Endothelial cell of umbilical vein (primary cell): ENCODE measurements around the gene STAT1. TPM values are rescaled to one million over a fixed set of nuclear protein-coding genes. Genes with fewer than 3 reads are reported as not detected.

Experiments
- BruUV-seq: library from RNA; stranded (reverse); fragments of 400-500 nt; replicated peaks from 2 replicates; lab custom pipeline; 2021; lab: Mats Ljungman, UMichigan
- CTCF ChIA-PET: fragments of 300-600, 350-600 bp; sonication (Branson Sonifier 250); formaldehyde crosslinking; loops from one replicate; lab custom pipeline; 2021; ENCODE audit warnings: antibody characterized with exemption, inconsistent platforms; lab: Charles Lee
- POLR2A ChIA-PET: fragments of 300-600, 350-600 bp; sonication (Branson Sonifier 250); formaldehyde crosslinking; loops from one replicate; lab custom pipeline; 2021; ENCODE audit warnings: antibody characterized with exemption, inconsistent platforms; lab: Charles Lee
- DNase-seq: peaks from one replicate; pipeline ENCODE4 v3.0.0-alpha.2; 2011; ENCODE audit warnings: low read depth, low spot score
- FAIRE-seq: peaks from 2 replicates; lab custom pipeline; 2011; peaks lifted over from hg19 to GRCh38; lab: Jason Lieb, UNC
- H2AFZ ChIP-seq: 2 replicates; pipeline ENCODE4 v1.6.0; 2012; ENCODE audit warnings: low read depth, low read length, control low read depth, inconsistent platforms
- H3K27ac ChIP-seq: 2 replicates; pipeline ENCODE4 v1.5.1; 2011; ENCODE audit warnings: low read depth, mild to moderate bottlenecking, control low read depth, low read length, moderate library complexity; ENCODE audit not compliant: insufficient read depth
- H3K27me3 ChIP-seq, 2 experiments: 2 replicates each; pipeline versions ENCODE4 v1.6.0 to v1.6.1; 2011; ENCODE audit warnings: low read length in 2 of 2, mixed read lengths in 1 of 2; ENCODE audit not compliant: control insufficient read depth in 2 of 2, insufficient read depth in 2 of 2
- H3K36me3 ChIP-seq, 2 experiments: 2 replicates in 1 of 2; 3 replicates in 1 of 2; pipeline ENCODE4 v1.5.1; 2011; ENCODE audit warnings: low read length in 2 of 2, mild to moderate bottlenecking in 1 of 2, moderate library complexity in 1 of 2; ENCODE audit not compliant: control insufficient read depth in 2 of 2, insufficient read depth in 2 of 2; ENCODE audit errors: extremely low read depth in 1 of 2
- H3K4me1 ChIP-seq: 3 replicates; pipeline ENCODE4 v1.5.1; 2011; ENCODE audit warnings: mild to moderate bottlenecking, low read length; ENCODE audit not compliant: control insufficient read depth, insufficient read depth; ENCODE audit errors: extremely low read depth
- H3K4me2 ChIP-seq: 2 replicates; pipeline ENCODE4 v1.6.1; 2011; ENCODE audit warnings: low read length, control low read depth, mixed read lengths; ENCODE audit not compliant: insufficient read depth
- H3K4me3 ChIP-seq, 3 experiments: fragments of 200-600 bp in 1 of 3; sonication (generic), shearing (Covaris generic) in 1 of 3; replicated peaks in 1 of 3; 2 replicates each; pipeline ENCODE4 v1.5.1; 2011 to 2016; ENCODE audit warnings: control low read depth in 3 of 3, low read length in 3 of 3, mild to moderate bottlenecking in 2 of 3, inconsistent platforms in 1 of 3, low read depth in 1 of 3, moderate library complexity in 1 of 3; ENCODE audit not compliant: insufficient read depth in 1 of 3
- H3K79me2 ChIP-seq: 2 replicates; pipeline ENCODE4 v1.6.0; 2012; ENCODE audit warnings: low read length, inconsistent platforms; ENCODE audit not compliant: control insufficient read depth, insufficient read depth
- H3K9ac ChIP-seq: replicated peaks from 2 replicates; pipeline ENCODE3; 2011; ENCODE audit warnings: low read length, control low read depth; ENCODE audit not compliant: insufficient read depth; ENCODE audit errors: extremely low read depth
- H3K9me1 ChIP-seq: replicated peaks from 3 replicates; pipeline ENCODE4 v1.6.0; 2011; ENCODE audit warnings: mild to moderate bottlenecking, low read length; ENCODE audit not compliant: control insufficient read depth, insufficient read depth; ENCODE audit errors: extremely low read depth
- H3K9me3 ChIP-seq: replicated peaks from 2 replicates; pipeline ENCODE4 v1.5.1; 2012; ENCODE audit warnings: low read length, inconsistent platforms; ENCODE audit not compliant: control insufficient read depth, insufficient read depth
- H4K20me1 ChIP-seq: replicated peaks from 2 replicates; pipeline ENCODE3; 2011; ENCODE audit warnings: mild to moderate bottlenecking, low read length; ENCODE audit not compliant: control insufficient read depth, insufficient read depth; ENCODE audit errors: extremely low read depth
- EZH2 ChIP-seq: IDR thresholded peaks from 2 replicates; pipeline ENCODE4 v1.6.1; 2012; ENCODE audit warnings: borderline replicate concordance, low read depth, mild to moderate bottlenecking, moderate library complexity, low read length, inconsistent platforms; ENCODE audit not compliant: severe bottlenecking
- FOS ChIP-seq: IDR thresholded peaks from 2 replicates; pipeline ENCODE4 v1.6.1; 2011; ENCODE audit warnings: mild to moderate bottlenecking, low read length, moderate library complexity, borderline replicate concordance; ENCODE audit not compliant: insufficient read depth
- GATA2 ChIP-seq: IDR thresholded peaks from 2 replicates; pipeline ENCODE4 v1.7.0; 2011; ENCODE audit warnings: low read depth, mild to moderate bottlenecking, moderate library complexity, mixed read lengths, low read length; ENCODE audit not compliant: insufficient read length, insufficient read depth
- JUN ChIP-seq: IDR thresholded peaks from 2 replicates; pipeline ENCODE4 v1.6.1; 2011; ENCODE audit warnings: borderline replicate concordance, low read depth; ENCODE audit not compliant: insufficient read length, insufficient read depth
- MYC ChIP-seq: IDR thresholded peaks from one replicate; pipeline ENCODE4 v1.6.1; 2011; ENCODE audit warnings: mild to moderate bottlenecking, low read depth, low read length
- POLR2A ChIP-seq: IDR thresholded peaks from 2 replicates; pipeline ENCODE4 v1.6.1; 2012; ENCODE audit warnings: low read depth, mild to moderate bottlenecking, control low read depth, low read length
- POLR2AphosphoS5 ChIP-seq: IDR thresholded peaks from 2 replicates; pipeline ENCODE4 v1.6.1; 2012; ENCODE audit warnings: low read depth, mild to moderate bottlenecking, control low read depth, low read length, moderate library complexity; ENCODE audit not compliant: insufficient read depth
- dilution Hi-C: fragments of 300-500 bp; cut with MboI; formaldehyde crosslinking; loops from one replicate; pipeline ENCODE4 v1.15.0; 2019; ENCODE audit warnings: low sequenced_read_pairs; ENCODE audit not compliant: extremely low pct_ligation_motif_present
- intact Hi-C: fragments of 100-400 bp; cut with micrococcal nuclease; formaldehyde crosslinking; loops from one replicate; pipeline ENCODE4 v1.10.0; 2022
- polyA plus RNA-seq, 4 experiments: library from polyadenylated mRNA; depleted of rRNA in 3 of 4; stranded (reverse) in 3 of 4; unstranded in 1 of 4; fragments of >200 nt; gene quantifications; 2 replicates each; pipeline versions ENCODE4 v1.2.1 to v1.2.3, GENCODE V29; 2011 to 2012; ENCODE audit warnings: missing spikeins in 1 of 4
- total RNA-seq: library from RNA; stranded (reverse); gene quantifications from 2 replicates; pipeline ENCODE4 v1.2.3, GENCODE V29; 2021
- TF ChIP-seq, protein P1 (sequence below): IDR thresholded peaks from 2 replicates; pipeline ENCODE4 v1.6.1; 2011; ENCODE audit not compliant: insufficient read depth, insufficient read length
- TF ChIP-seq, protein P2 (sequence below), 2 donors: IDR thresholded peaks; 1 replicate in 1 of 2; 2 replicates in 1 of 2; pipeline ENCODE4 v1.5.1; 2011; ENCODE audit warnings: low read length in 2 of 2, mild to moderate bottlenecking in 2 of 2, moderate library complexity in 2 of 2, control low read depth in 1 of 2, inconsistent platforms in 1 of 2, low read depth in 1 of 2; ENCODE audit not compliant: insufficient read depth in 1 of 2; ENCODE audit errors: extremely low read depth in 1 of 2

Gene STAT1
- total and polyA plus RNA-seq, 2 donors (not counting 3 experiments of a cell fraction or from before 2014, with no cell fraction given), result 64.2 to 67.6 TPM

DNA sequence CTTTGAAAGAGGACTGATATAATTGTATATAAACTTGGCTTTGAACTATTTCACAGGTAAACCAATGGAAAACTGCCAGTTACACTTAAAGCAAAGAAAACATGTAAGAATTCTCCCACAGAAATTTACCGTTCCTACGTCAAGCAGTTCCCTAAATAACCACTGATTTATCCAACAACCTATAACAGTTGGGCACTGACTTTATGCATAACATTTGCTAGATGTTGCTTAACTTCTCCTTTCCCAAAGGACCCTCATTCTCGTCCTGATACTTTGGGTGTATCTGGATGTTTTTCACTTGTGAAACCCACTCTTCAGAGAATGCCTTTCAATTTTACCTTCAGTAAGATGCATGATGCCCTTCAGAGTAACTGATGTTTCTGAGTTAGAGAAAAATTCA is 43.8 kb downstream of the STAT1 start:
- H3K9me1 ChIP-seq, result no peaks in the 10 kb centered on the region
- H3K27ac ChIP-seq, result peak overlapping the region; percentile 97
- H3K4me1 ChIP-seq, result peaks cover 56% of the 10 kb centered on the region
- dilution Hi-C loops, result no loop called here
- intact Hi-C loops, result no loop called here
- FAIRE-seq, result no peak
- TF ChIP-seq, protein P1, sequence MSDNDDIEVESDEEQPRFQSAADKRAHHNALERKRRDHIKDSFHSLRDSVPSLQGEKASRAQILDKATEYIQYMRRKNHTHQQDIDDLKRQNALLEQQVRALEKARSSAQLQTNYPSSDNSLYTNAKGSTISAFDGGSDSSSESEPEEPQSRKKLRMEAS, result no peak
- TF ChIP-seq MYC (no peak), POLR2A (no peak), POLR2AphosphoS5 (no peak), FOS (no peak), GATA2 (no peak), EZH2 (no peak), JUN (no peak)
- TF ChIP-seq, protein P2, sequence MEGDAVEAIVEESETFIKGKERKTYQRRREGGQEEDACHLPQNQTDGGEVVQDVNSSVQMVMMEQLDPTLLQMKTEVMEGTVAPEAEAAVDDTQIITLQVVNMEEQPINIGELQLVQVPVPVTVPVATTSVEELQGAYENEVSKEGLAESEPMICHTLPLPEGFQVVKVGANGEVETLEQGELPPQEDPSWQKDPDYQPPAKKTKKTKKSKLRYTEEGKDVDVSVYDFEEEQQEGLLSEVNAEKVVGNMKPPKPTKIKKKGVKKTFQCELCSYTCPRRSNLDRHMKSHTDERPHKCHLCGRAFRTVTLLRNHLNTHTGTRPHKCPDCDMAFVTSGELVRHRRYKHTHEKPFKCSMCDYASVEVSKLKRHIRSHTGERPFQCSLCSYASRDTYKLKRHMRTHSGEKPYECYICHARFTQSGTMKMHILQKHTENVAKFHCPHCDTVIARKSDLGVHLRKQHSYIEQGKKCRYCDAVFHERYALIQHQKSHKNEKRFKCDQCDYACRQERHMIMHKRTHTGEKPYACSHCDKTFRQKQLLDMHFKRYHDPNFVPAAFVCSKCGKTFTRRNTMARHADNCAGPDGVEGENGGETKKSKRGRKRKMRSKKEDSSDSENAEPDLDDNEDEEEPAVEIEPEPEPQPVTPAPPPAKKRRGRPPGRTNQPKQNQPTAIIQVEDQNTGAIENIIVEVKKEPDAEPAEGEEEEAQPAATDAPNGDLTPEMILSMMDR (IDR thresholded peaks at IDR 0.05; ENCODE audit: extremely low read depth in 1 of 2, insufficient read depth in 1 of 2, low read depth in 1 of 2, low read length in 2 of 2), result no peak
- DNase-seq, result no peak
- no peak overlapping the region for H3K4me3 ChIP-seq
- POLR2A ChIA-PET, result no interaction called here
- H2AFZ ChIP-seq, result no peak overlapping the region
- CTCF ChIA-PET, result interaction anchor here (1.0 to 2.0 kb wide), 3 partner anchors 9 to 23 kb away, joined by 3 to 6 read pairs (median 4); no protein-coding TSS in a partner anchor
- H3K27me3 ChIP-seq, result no peaks in the 10 kb centered on the region
- peak overlapping the region; percentile 47 for H3K4me2 ChIP-seq
- no TSS peak for BruUV-seq
- H4K20me1 ChIP-seq, result no peaks in the 10 kb centered on the region
- H3K9me3 ChIP-seq, result no peaks in the 10 kb centered on the region
- peaks cover 19 to 27% of the 10 kb centered on the region in 2 experiments for H3K36me3 ChIP-seq
- no peaks in the 10 kb centered on the region for H3K79me2 ChIP-seq
- H3K9ac ChIP-seq, result peak overlapping the region; percentile 52
